K562 (cell line): ENCODE measurements around the gene ZNF750. TPM values are rescaled to one million over a fixed set of nuclear protein-coding genes. Genes with fewer than 3 reads are reported as not detected.

Experiments
- CBX3 ChIP-seq, 2 experiments: IDR thresholded peaks; 1 replicate in 1 of 2; 2 replicates in 1 of 2; pipeline ENCODE4 v1.6.1; 2012; ENCODE audit warnings: inconsistent platforms in 2 of 2, low read length in 2 of 2, borderline replicate concordance in 1 of 2, control low read depth in 1 of 2
- CEBPB ChIP-seq: fragments of 450-650 bp; IDR thresholded peaks from 2 replicates; pipeline ENCODE4 v1.6.1; 2016; ENCODE audit warnings: missing genetic modification characterization, missing compliant biosample characterization
- HCFC1 ChIP-seq: IDR thresholded peaks from 2 replicates; pipeline ENCODE4 v1.6.1; 2012; ENCODE audit warnings: low read depth, low read length, improper control_type of control experiment
- MAFK ChIP-seq: IDR thresholded peaks from 2 replicates; pipeline ENCODE4 v1.6.1; 2011; ENCODE audit warnings: low read length, improper control_type of control experiment
- POLR3G ChIP-seq: IDR thresholded peaks from 2 replicates; pipeline ENCODE4 v1.6.1; 2011; ENCODE audit not compliant: insufficient read length, insufficient replicate concordance; ENCODE audit errors: extremely low read depth
- RREB1 ChIP-seq: fragments of 250-450 bp; sonication (Bioruptor Pico); IDR thresholded peaks from 2 replicates; pipeline ENCODE4 v1.4.0; 2020
- SFPQ ChIP-seq: fragments of 200-400 bp; formaldehyde crosslinking; IDR thresholded peaks from 2 replicates; pipeline ENCODE4 v1.6.1; 2017; ENCODE audit warnings: mild to moderate bottlenecking, low read depth, low read length, moderate library complexity
- SMARCA4 ChIP-seq: fragments of 450-650 bp; IDR thresholded peaks from 2 replicates; pipeline ENCODE4 v1.6.1; 2016
- SRSF9 ChIP-seq: fragments of 200-400 bp; formaldehyde crosslinking; IDR thresholded peaks from 2 replicates; pipeline ENCODE4 v1.6.1; 2017; ENCODE audit warnings: low read depth, low read length, borderline replicate concordance
- THRB ChIP-seq: fragments of 450-650 bp; formaldehyde crosslinking; conservative IDR thresholded peaks from 2 replicates; pipeline ENCODE4 v1.4.0; 2022; ENCODE audit warnings: mild to moderate bottlenecking, missing genetic modification characterization
- ZSCAN29 ChIP-seq: fragments of 450-650 bp; IDR thresholded peaks from 2 replicates; pipeline ENCODE4 v1.6.1; 2017
- polyA plus RNA-seq, 8 experiments: library from polyadenylated mRNA; depleted of rRNA in 4 of 8; stranded (reverse) in 5 of 8; unstranded in 3 of 8; fragments of >200 nt; fragmentation: Nextera tagmentation in 2 of 8; fragmentation: Illumina TruSeq in 1 of 8; extraction: Ambion mirVana in 2 of 8; extraction: Trizol in 1 of 8; gene quantifications; 2 replicates each; pipeline versions ENCODE4 v1.2.1 to v1.2.3, GENCODE V29; 2011 to 2014; ENCODE audit warnings: inconsistent platforms in 1 of 8, missing spikeins in 1 of 8
- total RNA-seq, 7 experiments: library from RNA; depleted of rRNA in 6 of 7; stranded (reverse); fragments of >200 nt in 6 of 7; fragmentation: Illumina TruSeq in 2 of 7; extraction: Trizol in 2 of 7; gene quantifications; 2 replicates each; pipeline versions ENCODE4 v1.2.1 to v1.2.3, GENCODE V29; 2011 to 2021; ENCODE audit warnings: low replicate concordance in 1 of 7

The ZNF750 gene
- total and polyA plus RNA-seq, 9 of the 15 experiments (the other 6 are each of a cell fraction or from before 2014, with no cell fraction given), result not detected

GRCh38 chr17:82863941-82864712 lies 24.3 kb upstream of the ZNF750 start (continued):
- TF ChIP-seq RREB1 (CRISPR knock-in tag), result no peak
- no peak for TF ChIP-seq CEBPB (tag)
- TF ChIP-seq ZSCAN29, result no peak
- 0 out of 3 replicates have a peak, but pooled peaks of 1 of the 2 experiments have one; percentile 41 for TF ChIP-seq CBX3 (IDR thresholded peaks at IDR 0.05; ENCODE audit: borderline replicate concordance in 1 of 2, low read length in 2 of 2)
- TF ChIP-seq SFPQ, result no peak
- TF ChIP-seq SRSF9, result no peak
- peak; percentile 75 for TF ChIP-seq SMARCA4
- peak; percentile 42; the same call in 1 of the 2 replicates for TF ChIP-seq MAFK
- TF ChIP-seq THRB (CRISPR knock-in tag), result no peak
- no peak for TF ChIP-seq HCFC1
- no peak for TF ChIP-seq POLR3G
